HG03575 (cell line): ENCODE results near the gene C19orf53.
A peak's percentile ranks its signal among the peaks of the same experiment; 100 is the strongest.
"Not testable (repeated sequence)": the region's sequence is repeated elsewhere in the genome, so short reads cannot be mapped to it uniquely, and the experiment has no call there.

Experiments used
- ATAC-seq: cut with Tn5 transposase; IDR thresholded peaks from one replicate; pipeline ENCODE4 v1.9.1; 2021; ENCODE audit not compliant: unreplicated experiment, insufficient number of reproducible peaks, low FRiP score; ENCODE audit errors: extremely low read depth

Gene C19orf53

GRCh38 chr19:13774217-13775191 is at the start of gene C19orf53:
Gene C19orf53 (plus strand): TSS chr19:13774456. CDS start chr19:13774478, 22 bp downstream.
- ATAC-seq: peak; percentile 55

DNA sequence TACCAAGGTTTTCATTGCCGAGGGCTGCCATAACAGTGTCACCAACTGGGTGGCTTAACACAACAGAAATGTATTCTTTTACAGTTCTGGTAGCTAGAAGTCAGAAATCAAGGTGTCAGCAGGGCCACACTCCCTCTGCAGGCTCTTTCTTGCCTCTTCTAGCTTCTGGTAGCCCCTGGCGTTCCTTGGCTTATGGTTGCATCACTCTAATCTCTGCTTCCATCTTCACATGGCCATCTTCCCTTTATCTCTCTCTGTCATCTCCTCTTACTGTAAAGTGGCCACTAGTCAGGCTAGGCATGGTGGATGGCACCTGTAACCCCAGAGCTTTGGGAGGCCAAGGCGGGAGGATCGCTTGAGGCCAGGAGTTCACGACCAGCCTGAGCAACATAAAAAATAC is 47.9 kb upstream of the C19orf53 start:
- no peak for ATAC-seq

DNA sequence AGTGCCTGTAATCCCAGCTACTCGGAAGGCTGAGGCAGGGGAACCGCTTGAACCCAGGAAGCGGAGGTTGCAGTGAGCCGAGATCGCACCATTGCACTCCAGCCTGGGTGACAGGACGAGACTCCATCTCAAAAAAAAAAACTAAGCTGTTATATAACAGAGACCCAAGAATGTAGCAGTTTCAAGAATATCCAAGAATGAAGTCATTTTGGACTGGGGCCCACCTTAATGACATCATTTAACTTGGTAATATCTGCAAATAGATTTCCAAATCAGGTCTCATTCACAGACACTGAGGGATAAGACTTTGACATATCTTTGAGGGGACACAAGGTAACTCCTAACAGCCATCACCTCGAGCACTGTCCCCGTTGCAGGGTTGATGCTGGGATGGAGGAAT is 46.5 kb upstream of the C19orf53 start:
- ATAC-seq: no peak

- no peak for ATAC-seq
These were observed 44.4 kb upstream of the C19orf53 start for GRCh38 chr19:13729859-13730258.

- no peak for ATAC-seq
These were observed 42.9 kb upstream of the C19orf53 start for GRCh38 chr19:13731147-13731964.

GRCh38 chr19:13732337-13732736 is 41.9 kb upstream of the C19orf53 start:
- ATAC-seq: no peak

- no peak for ATAC-seq
These were observed 39.5 kb upstream of the C19orf53 start for GRCh38 chr19:13734751-13735150.

- ATAC-seq: no peak
These were observed 36.2 kb upstream of the C19orf53 start for GRCh38 chr19:13738073-13738472.

GRCh38 chr19:13741893-13742292 is 32.4 kb upstream of the C19orf53 start:
- ATAC-seq: no peak

GRCh38 chr19:13742756-13743155 is 31.5 kb upstream of the C19orf53 start:
- no peak for ATAC-seq

GRCh38 chr19:13744174-13744573 is 30.1 kb upstream of the C19orf53 start:
- no peak for ATAC-seq

DNA sequence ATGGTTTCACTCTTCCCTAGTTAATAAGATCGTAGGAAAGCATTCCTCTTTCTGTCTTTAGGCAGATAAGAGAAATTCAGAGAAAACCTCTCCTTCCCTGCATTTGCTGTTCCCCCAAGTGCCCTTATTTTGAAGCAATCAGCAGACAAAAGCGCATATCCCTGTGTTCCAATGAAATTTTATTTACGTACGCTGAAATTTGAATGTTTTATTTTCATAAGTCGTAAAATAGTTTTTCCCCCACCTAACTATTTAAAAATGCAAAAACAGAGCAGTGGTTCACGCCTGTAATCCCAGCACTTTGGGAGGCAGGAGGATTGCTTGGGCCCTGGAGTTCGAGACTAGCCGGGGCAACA is 27.2 kb upstream of the C19orf53 start:
- ATAC-seq: no peak

- no peak for ATAC-seq
These were observed 26.0 kb upstream of the C19orf53 start for GRCh38 chr19:13748169-13748828.

DNA sequence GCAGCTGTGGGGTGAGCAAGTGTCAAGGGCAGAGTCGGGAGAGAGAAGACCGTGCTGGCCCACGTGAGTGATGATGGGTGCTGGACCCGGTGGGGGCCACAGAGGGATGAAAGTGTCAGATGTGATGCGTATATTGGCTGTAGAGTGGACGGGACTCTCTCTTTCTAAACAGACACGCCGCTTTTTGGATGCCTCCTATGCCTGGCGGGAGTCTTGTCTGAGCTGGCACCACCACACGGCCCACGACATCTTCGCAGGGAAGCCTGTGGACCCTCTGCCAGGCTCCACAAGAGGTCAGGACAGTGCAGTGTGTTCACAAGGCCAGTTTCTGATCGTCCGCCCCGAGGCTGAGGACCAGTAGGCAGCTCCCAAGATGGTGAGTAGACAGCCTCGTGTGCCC is 22.8 kb upstream of the C19orf53 start:
- no peak for ATAC-seq

DNA sequence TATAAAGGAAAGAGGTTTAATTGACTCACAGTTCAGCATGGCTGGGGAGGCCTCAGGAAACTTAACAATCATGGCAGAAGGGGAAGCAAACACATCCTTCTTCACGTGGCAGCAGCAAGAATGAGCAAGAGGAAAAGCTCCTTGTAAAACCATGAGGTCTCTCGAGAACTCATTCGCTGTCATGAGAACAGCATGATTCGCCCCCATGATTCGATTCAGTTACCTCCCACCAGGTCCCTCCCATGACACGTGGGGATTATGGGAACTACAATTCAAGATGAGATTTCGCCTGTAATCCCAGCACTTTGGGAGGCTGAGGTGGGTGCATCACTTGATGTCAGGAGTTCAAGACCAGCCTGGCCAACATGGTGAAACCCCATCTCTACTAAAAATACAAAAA is 20.6 kb upstream of the C19orf53 start:
- not testable (repeated sequence) for ATAC-seq

GRCh38 chr19:13756210-13756609 is 18.0 kb upstream of the C19orf53 start:
- ATAC-seq: no peak

GRCh38 chr19:13757805-13758772 is 16.2 kb upstream of the C19orf53 start:
- no peak for ATAC-seq

- no peak for ATAC-seq
These were observed 15.5 kb upstream of the C19orf53 start for GRCh38 chr19:13758795-13759194.
